Upper lobe of right lung (tissue), 1 donor: ENCODE data around the gene GPBAR1. TPM values are rescaled to one million over a fixed set of nuclear protein-coding genes. Genes with fewer than 3 reads are reported as not detected.
"Not testable (repeated sequence)": the region's sequence is repeated elsewhere in the genome, so short reads cannot be mapped to it uniquely, and the experiment has no call there.

Source experiments
- ATAC-seq: fragments of 200-7000 bp; cut with Tn5 transposase; one replicate; pipeline ENCODE4 v1.9.1; 2020; ENCODE audit warnings: mild to moderate bottlenecking, moderate library complexity
- DNase-seq: peaks from one replicate; pipeline ENCODE4 v3.0.0-alpha.2; 2020
- H3K27ac ChIP-seq: fragments of 200-600 bp; one replicate; pipeline ENCODE4 v1.8.0; 2022
- H3K27me3 ChIP-seq: fragments of 200-600 bp; one replicate; pipeline ENCODE4 v1.8.0; 2022; ENCODE audit warnings: mild to moderate bottlenecking
- H3K36me3 ChIP-seq: fragments of 200-600 bp; one replicate; pipeline ENCODE4 v1.8.0; 2022
- H3K4me1 ChIP-seq: fragments of 200-600 bp; one replicate; pipeline ENCODE4 v1.8.0; 2022
- H3K4me3 ChIP-seq: fragments of 200-600 bp; one replicate; pipeline ENCODE4 v1.8.0; 2022; ENCODE audit warnings: mild to moderate bottlenecking
- H3K9me3 ChIP-seq: fragments of 200-600 bp; one replicate; pipeline ENCODE4 v1.8.0; 2022
- intact Hi-C: fragments of 100-400 bp; cut with DNase I; formaldehyde crosslinking; loops from one replicate; pipeline ENCODE4 v1.11.0; 2022
- total RNA-seq: library from RNA; stranded (reverse); fragmentation: NEBNext Ultra II Directional; extraction: Animal tissue kit (Norgen Biotek cat#: 25700); gene quantifications from one replicate; pipeline ENCODE4 v1.2.1, GENCODE V29; 2021
- TF ChIP-seq, protein P1 (sequence below): fragments of 200-600 bp; IDR thresholded peaks from one replicate; pipeline ENCODE4 v1.8.0; 2022; ENCODE audit warnings: antibody characterized with exemption
- donor health status: DM: no; HTN: yes; CAD: no; lungs with severe emphysema.

Gene GPBAR1
- total RNA-seq, 1 donor from 2014 or later, result 2.6 TPM

DNA sequence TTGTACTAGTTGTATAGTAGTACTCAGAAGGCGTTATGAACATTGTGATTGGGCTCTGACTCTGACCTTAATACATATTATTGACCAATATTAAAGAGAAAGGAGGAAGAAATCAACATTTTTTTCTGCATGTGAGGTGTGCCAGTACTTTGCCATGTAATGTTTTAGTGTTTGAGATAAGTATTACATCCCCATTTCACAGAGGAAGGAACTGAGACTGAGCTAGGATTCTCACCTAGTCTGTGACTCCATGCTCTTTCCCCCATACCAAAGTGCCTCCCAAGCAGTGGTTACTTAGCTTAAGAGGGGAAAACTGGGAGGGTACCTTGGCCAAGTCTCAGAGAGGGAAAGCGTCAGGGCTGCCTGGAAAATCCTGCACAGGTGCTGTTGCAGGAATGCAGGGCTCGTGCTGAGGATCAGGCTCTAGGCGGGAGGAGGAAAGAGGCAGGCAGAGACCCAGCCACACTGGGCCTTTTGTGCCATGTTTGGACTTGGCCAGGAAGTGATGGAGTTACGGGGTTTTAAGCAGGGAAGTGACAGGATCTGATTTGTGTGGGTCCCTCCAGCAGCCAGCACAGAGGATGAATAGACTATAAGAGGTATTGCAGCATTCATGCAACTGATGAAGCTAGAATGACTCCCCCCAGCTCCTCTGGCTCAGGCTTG is 11.2 kb downstream of the GPBAR1 start:
- ATAC-seq (no peak), DNase-seq (no peak)
- Histone ChIP-seq H3K27me3 (no peaks in the 10 kb centered on the region), H3K27ac (peak overlapping the region; percentile 32), H3K36me3 (peaks cover 47% of the 10 kb centered on the region), H3K9me3 (no peaks in the 10 kb centered on the region), H3K4me1 (peaks cover 34% of the 10 kb centered on the region), H3K4me3 (no peak overlapping the region)
- intact Hi-C loops, result no loop called here
- TF ChIP-seq, protein P1, sequence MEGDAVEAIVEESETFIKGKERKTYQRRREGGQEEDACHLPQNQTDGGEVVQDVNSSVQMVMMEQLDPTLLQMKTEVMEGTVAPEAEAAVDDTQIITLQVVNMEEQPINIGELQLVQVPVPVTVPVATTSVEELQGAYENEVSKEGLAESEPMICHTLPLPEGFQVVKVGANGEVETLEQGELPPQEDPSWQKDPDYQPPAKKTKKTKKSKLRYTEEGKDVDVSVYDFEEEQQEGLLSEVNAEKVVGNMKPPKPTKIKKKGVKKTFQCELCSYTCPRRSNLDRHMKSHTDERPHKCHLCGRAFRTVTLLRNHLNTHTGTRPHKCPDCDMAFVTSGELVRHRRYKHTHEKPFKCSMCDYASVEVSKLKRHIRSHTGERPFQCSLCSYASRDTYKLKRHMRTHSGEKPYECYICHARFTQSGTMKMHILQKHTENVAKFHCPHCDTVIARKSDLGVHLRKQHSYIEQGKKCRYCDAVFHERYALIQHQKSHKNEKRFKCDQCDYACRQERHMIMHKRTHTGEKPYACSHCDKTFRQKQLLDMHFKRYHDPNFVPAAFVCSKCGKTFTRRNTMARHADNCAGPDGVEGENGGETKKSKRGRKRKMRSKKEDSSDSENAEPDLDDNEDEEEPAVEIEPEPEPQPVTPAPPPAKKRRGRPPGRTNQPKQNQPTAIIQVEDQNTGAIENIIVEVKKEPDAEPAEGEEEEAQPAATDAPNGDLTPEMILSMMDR, result no peak

DNA sequence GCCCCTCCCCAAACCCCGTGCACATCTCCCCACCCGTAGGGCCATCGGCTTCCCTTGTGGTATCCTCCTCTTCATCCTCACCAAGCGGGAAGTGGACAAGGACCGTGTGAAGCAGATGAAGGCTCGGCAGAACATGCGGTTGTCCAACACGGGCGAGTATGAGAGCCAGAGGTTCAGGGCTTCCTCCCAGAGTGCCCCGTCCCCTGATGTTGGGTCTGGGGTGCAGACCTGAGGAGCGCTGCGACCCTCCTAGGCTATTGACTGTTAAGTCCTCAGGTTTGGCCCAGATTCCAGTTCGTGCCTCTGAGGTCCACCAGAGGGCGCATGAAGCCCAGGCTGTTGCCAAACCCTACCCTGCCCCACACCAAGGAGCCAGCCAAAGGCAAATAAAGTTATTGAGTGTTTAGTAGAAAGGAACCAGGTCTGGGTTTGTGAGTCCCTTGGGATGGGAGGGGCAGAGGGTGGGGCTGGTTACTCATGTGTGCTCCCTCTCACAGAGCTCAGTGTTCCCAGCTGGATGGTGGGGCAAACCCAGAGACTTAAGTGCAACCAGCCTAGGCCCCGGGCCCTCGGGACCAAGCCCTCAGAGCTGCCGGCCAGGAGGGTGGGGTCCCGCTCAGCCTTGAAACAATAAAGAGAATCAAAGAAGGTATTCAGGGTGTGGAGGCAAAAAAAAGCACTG is 11.9 kb downstream of the GPBAR1 start:
- Histone ChIP-seq H3K27me3 (no peaks in the 10 kb centered on the region), H3K36me3 (peaks cover 47% of the 10 kb centered on the region), H3K27ac (peak overlapping the region; percentile 71), H3K9me3 (no peaks in the 10 kb centered on the region), H3K4me3 (no peak overlapping the region), H3K4me1 (peaks cover 34% of the 10 kb centered on the region)
- TF ChIP-seq, protein P1, result peak; percentile 87
- peak; percentile 89 for DNase-seq
- ATAC-seq, result peak; percentile 70
- intact Hi-C loops, result no loop called here

DNA sequence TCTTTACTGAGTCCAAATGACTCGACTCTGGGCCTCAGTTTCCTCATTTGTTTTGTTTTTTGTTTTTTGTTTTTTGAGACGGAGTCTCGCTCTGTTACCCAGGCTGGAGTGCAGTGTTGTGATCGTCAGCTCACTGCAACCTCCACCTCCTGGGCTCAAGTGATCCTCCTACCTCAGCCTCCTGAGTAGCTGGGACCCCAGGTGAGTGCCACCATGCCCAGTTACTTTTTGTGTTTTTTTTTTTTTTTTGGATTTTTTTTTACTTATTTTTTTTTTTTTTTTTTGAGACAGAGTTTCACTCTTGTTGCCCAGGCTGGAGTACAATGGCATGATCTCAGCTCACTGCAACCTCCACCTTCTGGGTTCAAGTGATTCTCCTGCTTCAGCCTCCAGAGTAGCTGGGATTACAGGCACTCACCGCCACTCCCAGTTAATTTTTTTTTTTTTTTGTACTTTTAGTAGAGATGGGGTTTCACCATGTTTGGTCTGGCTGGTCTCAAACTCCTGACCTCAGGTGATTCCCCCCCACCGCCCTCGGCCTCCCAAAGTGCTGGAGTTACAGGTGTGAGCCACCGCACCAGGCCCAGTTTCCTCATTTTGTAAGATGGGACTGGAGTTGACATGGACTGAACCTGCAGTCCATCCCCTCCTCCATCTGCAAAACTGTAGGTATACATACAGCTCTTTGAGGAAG is 12.5 kb downstream of the GPBAR1 start:
- intact Hi-C loops, ATAC-seq, DNase-seq, H3K27me3 ChIP-seq, H3K4me3 ChIP-seq, H3K9me3 ChIP-seq: not testable (repeated sequence)
- Histone ChIP-seq H3K27ac (peak overlapping the region; percentile 71), H3K4me1 (peaks cover 33% of the 10 kb centered on the region), H3K36me3 (peaks cover 49% of the 10 kb centered on the region)

DNA sequence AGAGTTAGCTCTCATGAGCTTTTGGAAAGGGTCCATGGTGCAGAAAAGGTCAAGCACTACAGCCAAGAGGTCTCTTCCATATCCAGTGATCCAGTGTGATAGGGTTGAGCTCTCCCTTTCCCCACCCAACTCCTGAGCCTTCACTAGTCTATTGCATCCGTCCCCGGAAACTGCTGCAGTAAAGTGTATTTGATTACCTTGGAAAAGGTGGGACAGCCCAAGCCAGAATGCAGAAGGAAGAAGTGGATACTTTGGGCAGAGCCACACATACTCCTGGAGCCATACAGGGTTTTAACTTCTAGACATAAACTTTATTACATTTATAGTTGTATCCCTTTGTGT is 13.1 kb downstream of the GPBAR1 start:
- Histone ChIP-seq H3K27ac (peak overlapping the region; percentile 24), H3K27me3 (no peaks in the 10 kb centered on the region), H3K36me3 (peaks cover 54% of the 10 kb centered on the region), H3K4me1 (peaks cover 28% of the 10 kb centered on the region), H3K9me3 (no peaks in the 10 kb centered on the region), H3K4me3 (no peak overlapping the region)
- no peak for ATAC-seq
- DNase-seq, result no peak
- TF ChIP-seq, protein P1, result no peak
- intact Hi-C loops, result no loop called here

DNA sequence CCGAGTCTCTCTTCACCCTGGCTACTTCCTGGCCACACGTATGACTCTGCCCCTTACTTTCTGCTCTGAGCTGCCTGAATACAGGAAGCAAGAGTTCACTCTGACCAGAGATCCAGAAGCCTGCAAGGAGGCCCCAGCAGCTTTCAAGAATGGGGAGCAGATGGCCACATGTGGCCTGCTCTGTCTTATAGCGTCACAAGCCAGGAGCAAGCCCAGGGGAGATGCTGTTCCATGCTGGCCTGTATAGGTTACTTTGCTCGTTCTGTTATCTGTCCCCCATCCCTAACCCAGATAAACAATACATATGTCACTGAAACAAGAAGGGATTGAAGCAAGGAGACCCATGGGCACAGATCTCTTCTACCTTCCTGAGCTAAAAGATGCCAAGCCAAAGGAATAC is 13.8 kb downstream of the GPBAR1 start:
- peaks cover 61% of the 10 kb centered on the region for H3K36me3 ChIP-seq
- H3K27ac ChIP-seq, result peak overlapping the region; percentile 24
- H3K4me1 ChIP-seq, result peaks cover 23% of the 10 kb centered on the region
- no peak overlapping the region for H3K4me3 ChIP-seq
- no peaks in the 10 kb centered on the region for H3K9me3 ChIP-seq
- TF ChIP-seq, protein P1, result no peak
- intact Hi-C loops, result no loop called here
- no peak for DNase-seq
- H3K27me3 ChIP-seq, result no peaks in the 10 kb centered on the region
- no peak for ATAC-seq
